ENCODE data around the gene PPM1G.
"Not testable (repeated sequence)": the region's sequence is repeated elsewhere in the genome, so short reads cannot be mapped to it uniquely, and the experiment has no call there.

The PPM1G gene

GRCh38 chr2:27409321-27410073 lies at the start of gene PPM1G:
PPM1G (minus strand) TSS chr2:27409591; CDS start chr2:27409422, 169 bp downstream.
- DNase-seq (ENCODE audit: low read depth), result peak; percentile 90

- no peak for DNase-seq (ENCODE audit: low read depth)
These were observed 44.6 kb upstream of the PPM1G start for GRCh38 chr2:27453968-27454367.

GRCh38 chr2:27451095-27451494 lies 41.7 kb upstream of the PPM1G start:
- DNase-seq (ENCODE audit: low read depth), result no peak

GRCh38 chr2:27448381-27448780 lies 39.0 kb upstream of the PPM1G start:
- DNase-seq (ENCODE audit: low read depth), result no peak

GRCh38 chr2:27446057-27446456 lies 36.7 kb upstream of the PPM1G start:
- no peak for DNase-seq (ENCODE audit: low read depth)

- no peak for DNase-seq (ENCODE audit: low read depth)
These were observed 36.2 kb upstream of the PPM1G start for GRCh38 chr2:27445615-27446014.

GRCh38 chr2:27445155-27445554 lies 35.8 kb upstream of the PPM1G start:
- DNase-seq (ENCODE audit: low read depth), result no peak

- DNase-seq (ENCODE audit: low read depth), result no peak
These were observed 33.5 kb upstream of the PPM1G start for GRCh38 chr2:27442920-27443282.

- DNase-seq (ENCODE audit: low read depth), result no peak
These were observed 32.8 kb upstream of the PPM1G start, which contains the start of gene KRTCAP3 for GRCh38 chr2:27441958-27442919. KRTCAP3 (plus strand) TSS chr2:27442381; CDS start chr2:27442413, 32 bp downstream.

- DNase-seq (ENCODE audit: low read depth), result no peak
These were observed 32.0 kb upstream of the PPM1G start for GRCh38 chr2:27441226-27441926.

- DNase-seq (ENCODE audit: low read depth), result no peak
These were observed 26.2 kb upstream of the PPM1G start for GRCh38 chr2:27435628-27436027.

GRCh38 chr2:27431395-27431794 lies 22.0 kb upstream of the PPM1G start:
- no peak for DNase-seq (ENCODE audit: low read depth)

- peak; percentile 86 for DNase-seq (ENCODE audit: low read depth)
These were observed 19.7 kb upstream of the PPM1G start for GRCh38 chr2:27428978-27429541.

GRCh38 chr2:27428213-27428977 lies 19.0 kb upstream of the PPM1G start, which contains the start of gene NRBP1:
NRBP1 (plus strand) TSS chr2:27428631; CDS start chr2:27433274, 4,643 bp downstream.
- DNase-seq (ENCODE audit: low read depth), result peak; percentile 84

- no peak for DNase-seq (ENCODE audit: low read depth)
These were observed 18.4 kb upstream of the PPM1G start for GRCh38 chr2:27427863-27428212.

- DNase-seq (ENCODE audit: low read depth), result not testable (repeated sequence)
These were observed 15.6 kb upstream of the PPM1G start for GRCh38 chr2:27425039-27425438.

- no peak for DNase-seq (ENCODE audit: low read depth)
These were observed 13.6 kb upstream of the PPM1G start for GRCh38 chr2:27422958-27423357.

- no peak for DNase-seq (ENCODE audit: low read depth)
These were observed 12.4 kb upstream of the PPM1G start for GRCh38 chr2:27421660-27422250.

- no peak for DNase-seq (ENCODE audit: low read depth)
These were observed 11.6 kb upstream of the PPM1G start for GRCh38 chr2:27420996-27421395.

- no peak for DNase-seq (ENCODE audit: low read depth)
These were observed 6.8 kb upstream of the PPM1G start for GRCh38 chr2:27416151-27416550.

Measured in fibroblast of gingiva (primary cell).